ENCODE results near the gene CCDC57. TPM values are rescaled to one million over a fixed set of nuclear protein-coding genes. Genes with fewer than 3 reads are reported as not detected.
A peak's percentile ranks its signal among the peaks of the same experiment; 100 is the strongest.

Gene CCDC57
- total RNA-seq, 1 donor from 2014 or later, result 92.1 TPM

- Mint-ChIP-seq H3K4me3 (no peak overlapping the region), H3K36me3 (peaks cover 4% of the 10 kb centered on the region), H3K4me1 (peaks cover 35% of the 10 kb centered on the region), H3K9me3 (no peaks in the 10 kb centered on the region), H3K27ac (peak overlapping the region; percentile 78), H3K27me3 (ENCODE audit: low read depth) (no peaks in the 10 kb centered on the region)
- no peak for DNase-seq (ENCODE audit: low spot score in 2 of 2, unreplicated experiment in 2 of 2)
- TF ChIP-seq, protein P1, sequence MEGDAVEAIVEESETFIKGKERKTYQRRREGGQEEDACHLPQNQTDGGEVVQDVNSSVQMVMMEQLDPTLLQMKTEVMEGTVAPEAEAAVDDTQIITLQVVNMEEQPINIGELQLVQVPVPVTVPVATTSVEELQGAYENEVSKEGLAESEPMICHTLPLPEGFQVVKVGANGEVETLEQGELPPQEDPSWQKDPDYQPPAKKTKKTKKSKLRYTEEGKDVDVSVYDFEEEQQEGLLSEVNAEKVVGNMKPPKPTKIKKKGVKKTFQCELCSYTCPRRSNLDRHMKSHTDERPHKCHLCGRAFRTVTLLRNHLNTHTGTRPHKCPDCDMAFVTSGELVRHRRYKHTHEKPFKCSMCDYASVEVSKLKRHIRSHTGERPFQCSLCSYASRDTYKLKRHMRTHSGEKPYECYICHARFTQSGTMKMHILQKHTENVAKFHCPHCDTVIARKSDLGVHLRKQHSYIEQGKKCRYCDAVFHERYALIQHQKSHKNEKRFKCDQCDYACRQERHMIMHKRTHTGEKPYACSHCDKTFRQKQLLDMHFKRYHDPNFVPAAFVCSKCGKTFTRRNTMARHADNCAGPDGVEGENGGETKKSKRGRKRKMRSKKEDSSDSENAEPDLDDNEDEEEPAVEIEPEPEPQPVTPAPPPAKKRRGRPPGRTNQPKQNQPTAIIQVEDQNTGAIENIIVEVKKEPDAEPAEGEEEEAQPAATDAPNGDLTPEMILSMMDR (IDR thresholded peaks at IDR 0.05; ENCODE audit: unreplicated experiment), result no peak
These were observed 107.2 kb downstream of the CCDC57 start for GRCh38 chr17:82105417-82105881.

GRCh38 chr17:82104797-82105416 lies 107.7 kb downstream of the CCDC57 start:
- peaks cover 40% of the 10 kb centered on the region for H3K4me1 Mint-ChIP-seq
- H3K4me3 Mint-ChIP-seq, result no peak overlapping the region
- H3K27me3 Mint-ChIP-seq (ENCODE audit: low read depth), result no peaks in the 10 kb centered on the region
- TF ChIP-seq, protein P1 (IDR thresholded peaks at IDR 0.05; ENCODE audit: unreplicated experiment), result no peak
- no peak for DNase-seq (ENCODE audit: low spot score in 2 of 2, unreplicated experiment in 2 of 2)
- peaks cover 4% of the 10 kb centered on the region for H3K36me3 Mint-ChIP-seq
- no peaks in the 10 kb centered on the region for H3K9me3 Mint-ChIP-seq
- H3K27ac Mint-ChIP-seq, result peak overlapping the region; percentile 78

- peaks cover 47% of the 10 kb centered on the region for H3K4me1 Mint-ChIP-seq
- H3K27ac Mint-ChIP-seq, result peak overlapping the region; percentile 91
These were observed 108.8 kb downstream of the CCDC57 start for GRCh38 chr17:82103553-82104451.

GRCh38 chr17:82101767-82102679 lies 110.6 kb downstream of the CCDC57 start:
- H3K4me3 Mint-ChIP-seq, result no peak overlapping the region
- no peaks in the 10 kb centered on the region for H3K9me3 Mint-ChIP-seq
- TF ChIP-seq, protein P1 (IDR thresholded peaks at IDR 0.05; ENCODE audit: unreplicated experiment), result no peak
- H3K4me1 Mint-ChIP-seq, result peaks cover 44% of the 10 kb centered on the region
- no peaks in the 10 kb centered on the region for H3K36me3 Mint-ChIP-seq
- H3K27ac Mint-ChIP-seq, result peak overlapping the region; percentile 9
- H3K27me3 Mint-ChIP-seq (ENCODE audit: low read depth), result no peaks in the 10 kb centered on the region
- no peak for DNase-seq (ENCODE audit: low spot score in 2 of 2, unreplicated experiment in 2 of 2)

More at GRCh38 chr17:82103553-82104451, 108.8 kb downstream of the CCDC57 start:
- H3K36me3 Mint-ChIP-seq, result peaks cover 4% of the 10 kb centered on the region
- H3K4me3 Mint-ChIP-seq, result peak overlapping the region; percentile 20
- no peaks in the 10 kb centered on the region for H3K27me3 Mint-ChIP-seq (ENCODE audit: low read depth)
- H3K9me3 Mint-ChIP-seq, result no peaks in the 10 kb centered on the region
- TF ChIP-seq, protein P1 (IDR thresholded peaks at IDR 0.05; ENCODE audit: unreplicated experiment), result no peak
- DNase-seq (ENCODE audit: low spot score in 2 of 2, unreplicated experiment in 2 of 2), result no peak

GRCh38 chr17:82101301-82101715 lies 111.3 kb downstream of the CCDC57 start:
- peaks cover 39% of the 10 kb centered on the region for H3K4me1 Mint-ChIP-seq
- no peaks in the 10 kb centered on the region for H3K36me3 Mint-ChIP-seq
- H3K4me3 Mint-ChIP-seq, result peak overlapping the region; percentile 22
- H3K27me3 Mint-ChIP-seq (ENCODE audit: low read depth), result no peaks in the 10 kb centered on the region
- no peak for DNase-seq (ENCODE audit: low spot score in 2 of 2, unreplicated experiment in 2 of 2)
- TF ChIP-seq, protein P1 (IDR thresholded peaks at IDR 0.05; ENCODE audit: unreplicated experiment), result no peak
- no peaks in the 10 kb centered on the region for H3K9me3 Mint-ChIP-seq
- peak overlapping the region; percentile 78 for H3K27ac Mint-ChIP-seq
